SIG-M5 (cell line): ENCODE measurements around the gene UPK3A.
"Not testable (repeated sequence)": the region's sequence is repeated elsewhere in the genome, so short reads cannot be mapped to it uniquely, and the experiment has no call there.

Source experiments
- DNase-seq: peaks from one replicate; lab custom pipeline; 2025; lab: John Stamatoyannopoulos, UW

Gene UPK3A

DNA sequence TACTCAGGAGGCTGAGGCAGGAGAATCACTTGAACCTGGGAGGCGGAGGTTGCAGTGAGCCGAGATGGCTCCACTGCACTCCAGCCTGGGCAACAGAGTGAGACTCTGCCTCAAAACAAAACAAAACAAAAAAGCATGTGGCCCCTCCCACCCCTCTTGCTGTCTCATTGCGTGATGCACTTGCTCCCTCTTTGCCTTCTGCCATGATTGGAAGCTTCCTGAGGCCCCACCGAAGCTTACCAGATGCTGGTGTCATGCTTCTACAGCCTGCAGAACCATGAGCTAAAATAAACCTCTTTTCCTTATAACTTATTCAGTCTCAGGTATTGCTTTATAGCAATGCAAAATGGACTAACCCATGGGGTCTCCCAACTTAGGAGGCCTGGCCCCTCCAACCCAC is 26.8 kb upstream of the UPK3A start:
- DNase-seq: not testable (repeated sequence)

- no peak for DNase-seq
Measured at GRCh38 chr22:45259754-45260394, 24.9 kb upstream of the UPK3A start.

- not testable (repeated sequence) for DNase-seq
Measured at GRCh38 chr22:45260395-45260759, 24.4 kb upstream of the UPK3A start.

GRCh38 chr22:45261407-45262088 is 23.2 kb upstream of the UPK3A start:
- DNase-seq: no peak

DNA sequence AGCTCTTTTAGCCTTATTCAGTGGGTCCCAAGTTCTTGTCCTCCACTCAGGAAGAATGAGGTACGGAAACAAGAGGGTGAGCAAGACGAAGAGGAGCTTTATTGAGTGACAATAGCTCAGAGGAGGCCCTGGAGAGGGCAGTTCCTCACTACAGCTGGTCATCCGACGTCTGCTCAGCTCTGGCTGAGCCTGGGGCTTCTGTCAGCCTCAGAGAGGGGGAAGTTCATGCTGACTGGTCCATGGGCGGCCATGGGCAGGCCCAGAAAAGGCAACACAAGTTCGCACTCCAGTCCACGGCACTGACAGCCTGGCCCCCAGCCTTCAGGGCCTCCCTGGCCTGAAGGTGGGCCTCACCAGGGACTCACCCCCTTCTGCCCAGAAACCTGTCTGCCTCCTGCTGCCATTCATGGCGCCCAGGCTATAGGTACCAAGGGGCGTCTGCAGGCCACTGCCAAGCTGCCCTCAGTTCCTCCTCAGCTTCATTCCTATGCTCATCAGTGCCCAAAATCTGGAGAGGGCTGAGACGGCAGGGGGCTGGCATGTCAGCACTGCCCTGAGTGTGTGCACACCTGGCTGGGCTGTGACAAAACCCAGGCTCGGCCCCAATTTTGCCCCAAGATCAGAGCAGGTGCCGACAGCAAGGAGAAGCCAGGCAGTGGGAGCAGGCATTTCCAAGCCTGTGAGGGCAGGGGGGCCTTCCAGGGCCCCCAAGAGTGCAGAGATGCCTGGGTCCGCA is 22.4 kb upstream of the UPK3A start:
- no peak for DNase-seq

- no peak for DNase-seq
Measured at GRCh38 chr22:45262931-45263462, 21.8 kb upstream of the UPK3A start.

DNA sequence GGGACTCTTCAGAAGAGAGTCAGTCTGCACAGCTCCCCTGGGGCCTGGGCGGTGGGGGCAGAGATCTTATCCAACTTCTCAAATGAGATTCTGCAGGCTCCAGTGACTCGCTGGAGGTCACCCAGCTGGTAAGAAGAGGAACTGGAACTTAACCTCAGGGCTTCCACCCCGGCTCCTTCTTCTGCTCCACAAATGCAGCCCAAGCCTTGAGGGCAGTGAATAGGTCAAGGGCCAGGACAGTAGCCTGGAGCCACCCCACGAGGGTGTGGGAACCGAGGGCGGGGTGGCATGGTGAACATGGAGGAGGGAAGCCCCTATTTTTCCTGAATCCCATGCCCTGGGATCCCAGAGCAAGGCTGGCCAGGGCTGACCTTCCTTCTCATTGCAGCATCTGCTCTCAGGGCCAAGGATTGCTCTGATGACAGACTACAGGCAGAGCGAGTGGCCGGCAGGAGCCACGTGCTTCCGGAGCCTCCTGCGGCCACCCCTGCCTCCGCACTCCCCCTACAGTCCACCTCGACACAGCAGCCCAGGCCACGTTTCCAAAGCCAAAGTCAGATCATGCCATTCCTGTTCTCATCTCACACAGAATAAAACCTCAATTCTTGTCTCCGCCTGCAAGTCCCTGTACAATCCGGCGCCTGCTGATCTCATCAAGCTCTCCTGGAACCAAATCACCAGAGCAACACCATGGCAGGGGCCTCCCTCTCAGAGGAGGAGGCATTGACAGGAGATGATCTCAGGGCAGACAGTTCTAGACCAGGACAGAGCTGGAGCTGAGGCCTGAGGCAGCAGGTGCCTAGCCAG is 21.1 kb upstream of the UPK3A start:
- peak; percentile 19 for DNase-seq

DNA sequence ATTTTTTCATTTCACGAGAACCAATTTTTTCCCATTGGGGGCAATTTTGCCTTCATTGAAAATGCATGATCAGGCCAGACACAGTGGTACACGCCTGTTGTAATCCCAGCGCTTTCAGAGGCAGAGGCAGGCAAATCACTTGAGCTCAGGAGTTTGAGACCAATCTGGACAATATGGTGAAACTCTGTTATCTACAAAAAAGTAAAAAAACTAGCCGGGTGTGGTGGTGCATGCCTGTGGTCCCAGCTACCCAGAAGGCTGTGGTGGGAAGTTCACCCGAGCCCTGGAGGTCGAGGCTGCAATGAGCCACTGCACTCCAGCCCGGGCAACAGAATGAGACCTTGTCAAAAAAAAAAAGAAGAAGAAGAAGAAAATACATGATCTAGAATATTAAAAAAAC is 19.2 kb upstream of the UPK3A start:
- no peak for DNase-seq

DNA sequence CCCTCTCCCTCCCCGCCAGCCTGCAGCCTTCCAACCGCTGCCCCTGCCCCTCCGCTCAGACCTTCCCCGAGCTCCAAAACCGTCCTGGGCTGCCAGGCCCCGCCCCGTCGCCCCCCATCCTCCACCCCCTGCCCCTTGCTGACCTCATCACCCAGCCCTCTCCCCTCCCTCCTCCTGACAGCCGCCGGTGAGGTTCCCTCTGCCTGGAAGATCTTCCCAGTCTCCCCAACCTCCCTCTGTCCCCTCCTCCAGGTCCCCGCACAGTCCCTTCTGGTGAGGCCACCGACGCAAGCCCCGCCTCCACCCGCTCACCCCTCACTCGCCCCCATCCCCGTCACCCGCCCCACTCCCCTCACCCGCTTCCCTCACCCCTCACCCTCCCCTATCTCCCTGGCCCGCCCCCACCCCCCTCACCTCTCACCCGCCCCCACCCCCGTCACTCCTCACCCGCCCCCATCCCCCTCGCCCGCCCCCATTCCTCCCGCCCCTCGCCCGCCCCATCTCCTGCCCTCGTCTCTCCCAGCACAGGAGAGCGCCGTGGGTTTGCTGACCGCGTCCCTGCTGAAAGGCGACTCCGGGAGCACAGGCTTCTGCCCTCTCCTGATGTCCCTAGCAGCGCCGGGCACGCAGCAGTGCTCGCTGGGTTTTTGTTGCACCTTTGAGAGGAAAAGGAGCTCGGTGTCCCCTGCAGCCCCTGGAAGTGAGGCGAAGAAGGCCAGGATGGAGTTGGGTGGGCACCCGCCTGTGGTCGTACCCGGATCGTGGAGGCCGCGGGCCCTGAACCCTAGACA is 16.4 kb upstream of the UPK3A start:
- DNase-seq: no peak

- no peak for DNase-seq
Measured at GRCh38 chr22:45268958-45269844, 15.5 kb upstream of the UPK3A start.

GRCh38 chr22:45270095-45271020 is 14.4 kb upstream of the UPK3A start:
- DNase-seq: no peak

GRCh38 chr22:45271667-45272201 is 13.0 kb upstream of the UPK3A start:
- no peak for DNase-seq

- DNase-seq: no peak
Measured at GRCh38 chr22:45272498-45272897, 12.3 kb upstream of the UPK3A start.

DNA sequence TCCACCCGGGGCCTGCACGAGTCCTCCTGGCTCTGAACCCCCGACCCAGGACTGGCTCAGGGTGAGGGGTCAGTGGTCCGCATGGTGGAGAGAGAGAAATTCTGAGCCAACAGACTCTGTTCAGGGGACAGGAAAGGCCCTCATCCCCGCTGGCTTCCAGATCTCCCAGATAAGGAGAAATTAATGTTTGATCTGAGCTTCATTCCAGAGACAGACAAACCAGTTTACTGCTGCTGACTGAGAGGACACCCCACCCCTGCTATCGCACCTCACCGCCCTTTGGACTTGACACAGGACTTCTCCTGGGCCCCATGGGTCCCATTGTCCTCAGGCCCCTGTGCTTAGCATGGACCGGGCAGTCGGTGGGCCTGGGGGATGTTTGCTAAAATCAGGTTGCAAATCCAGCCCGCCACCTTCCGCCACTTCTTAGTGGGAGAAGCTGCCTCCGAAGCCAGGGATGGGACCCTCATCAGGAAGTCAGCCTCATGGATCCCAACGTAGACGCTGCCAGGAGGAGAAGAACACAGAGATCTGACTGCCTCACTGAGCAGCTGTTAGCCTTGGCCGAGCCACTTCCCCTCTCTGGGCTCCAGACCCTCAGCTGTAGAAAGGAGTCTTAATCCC is 11.2 kb upstream of the UPK3A start:
- no peak for DNase-seq

DNA sequence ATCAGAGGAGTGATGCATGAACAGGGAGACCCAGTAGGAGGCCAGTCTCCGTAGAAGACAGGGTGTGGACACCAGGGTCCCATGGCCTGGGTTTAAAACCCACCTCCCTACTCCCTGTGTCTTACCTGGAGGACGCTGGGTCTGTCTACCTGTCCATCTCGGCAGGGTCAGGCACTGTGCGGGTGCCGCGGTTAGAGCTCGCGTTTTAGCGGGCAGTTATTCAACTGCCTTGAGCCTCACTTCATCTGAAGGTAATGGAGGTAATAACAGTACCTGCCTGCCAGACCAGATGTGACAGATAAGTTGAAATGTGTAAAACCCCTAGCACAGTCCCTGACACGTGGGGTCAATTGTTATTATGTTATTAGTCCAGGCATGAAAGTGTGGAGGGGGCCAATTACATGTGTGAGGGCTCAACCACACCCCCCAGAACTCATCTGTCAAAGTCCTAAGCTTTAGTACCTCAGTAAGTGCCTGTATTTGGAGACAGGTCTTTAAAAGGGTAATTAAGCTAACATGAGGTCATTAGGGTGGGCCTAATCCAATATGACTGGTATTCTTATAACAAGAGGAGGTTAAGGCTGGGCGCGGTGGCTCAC is 8.1 kb upstream of the UPK3A start:
- DNase-seq: no peak

DNA sequence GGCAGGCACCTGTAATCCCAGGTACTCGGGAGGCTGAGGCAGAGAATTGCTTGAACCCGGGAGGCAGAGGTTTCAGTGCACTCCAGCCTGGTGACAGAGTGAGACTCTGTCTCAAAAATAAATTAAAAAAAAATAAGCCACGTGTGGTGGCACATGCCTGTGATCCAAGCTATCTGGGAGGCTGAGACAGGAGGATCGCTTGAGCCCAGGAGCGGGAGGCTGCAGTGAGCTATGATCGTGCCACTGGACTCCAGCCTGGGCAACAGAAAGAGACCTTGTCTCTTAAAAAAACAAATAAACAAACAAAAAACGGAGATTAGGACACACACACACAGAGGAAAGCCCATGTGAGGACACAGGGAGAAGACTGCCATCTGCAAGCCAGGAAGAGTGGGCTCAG is 7.0 kb upstream of the UPK3A start:
- not testable (repeated sequence) for DNase-seq

GRCh38 chr22:45278125-45278524 is 6.6 kb upstream of the UPK3A start:
- no peak for DNase-seq

DNA sequence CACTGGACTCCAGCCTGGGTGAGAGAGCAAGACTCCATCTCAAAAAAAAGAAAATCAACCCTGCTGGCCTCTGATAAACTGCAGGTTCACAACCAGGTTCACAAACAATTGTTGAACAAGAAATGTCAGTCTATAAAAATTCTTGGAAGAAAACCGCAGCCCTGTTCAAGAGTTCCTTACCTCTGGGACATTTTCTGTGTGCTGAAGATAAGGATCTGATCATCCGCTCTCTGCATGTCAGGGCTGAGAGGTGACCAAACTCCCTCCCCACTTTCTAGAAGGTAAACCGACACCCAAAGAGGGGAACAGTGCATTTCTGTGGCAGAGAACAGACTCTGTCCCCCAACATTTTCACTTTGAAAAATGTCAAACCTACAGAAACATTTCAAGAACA is 4.2 kb upstream of the UPK3A start:
- no peak for DNase-seq
